CD1c-positive myeloid dendritic cell (primary cell): Measurements from ENCODE around the gene XPNPEP1.
"Not testable (repeated sequence)": the region's sequence is repeated elsewhere in the genome, so short reads cannot be mapped to it uniquely, and the experiment has no call there.

Experiments used
- DNase-seq: peaks from one replicate; pipeline ENCODE4 v3.0.0-alpha.2; 2016; ENCODE audit errors: extremely low spot score

XPNPEP1 gene

DNA sequence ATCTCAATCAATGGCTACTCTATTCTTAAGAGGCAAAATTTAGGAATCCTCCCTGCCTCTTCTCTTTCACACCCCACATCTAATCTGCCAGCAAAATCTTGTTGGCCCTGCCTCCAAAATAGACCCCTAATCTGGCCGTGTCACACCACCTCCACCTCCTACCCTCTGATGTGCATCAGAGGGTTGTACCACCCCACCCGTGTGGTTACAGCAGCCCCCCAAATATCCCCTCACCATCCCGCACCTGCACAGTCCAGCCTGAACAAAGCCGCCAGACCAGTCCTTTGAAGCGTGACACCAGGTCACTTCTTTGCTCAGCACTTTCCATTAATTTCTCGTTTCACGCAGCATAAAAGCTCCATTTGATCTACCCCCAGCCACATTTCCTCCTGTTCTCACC lies 776 bp upstream of the XPNPEP1 start:
- no peak for DNase-seq

- no peak for DNase-seq
Observed at GRCh38 chr10:109922358-109922975, 844 bp downstream of the XPNPEP1 start.

- no peak for DNase-seq
Observed at GRCh38 chr10:109920016-109920415, 3.3 kb downstream of the XPNPEP1 start.

DNA sequence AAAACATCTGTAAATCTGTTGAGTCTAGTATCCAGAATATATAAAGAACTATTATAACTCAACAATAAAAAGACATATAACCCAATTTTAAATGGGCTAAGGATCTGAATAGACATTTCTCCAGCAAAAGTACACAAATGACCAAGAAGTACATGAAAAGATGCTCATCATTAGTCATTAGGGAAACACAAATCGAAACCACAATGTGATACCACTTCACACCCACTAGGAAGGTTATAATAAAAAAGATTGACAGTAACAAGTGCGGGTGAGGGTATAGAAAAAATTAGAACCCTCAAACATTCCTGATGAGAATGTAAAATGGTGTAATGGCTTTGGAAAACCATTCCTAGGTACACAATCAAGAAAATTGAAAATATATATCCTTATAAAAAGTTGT lies 4.1 kb downstream of the XPNPEP1 start:
- no peak for DNase-seq

- not testable (repeated sequence) for DNase-seq
Observed at GRCh38 chr10:109918707-109919106, 4.6 kb downstream of the XPNPEP1 start.

DNA sequence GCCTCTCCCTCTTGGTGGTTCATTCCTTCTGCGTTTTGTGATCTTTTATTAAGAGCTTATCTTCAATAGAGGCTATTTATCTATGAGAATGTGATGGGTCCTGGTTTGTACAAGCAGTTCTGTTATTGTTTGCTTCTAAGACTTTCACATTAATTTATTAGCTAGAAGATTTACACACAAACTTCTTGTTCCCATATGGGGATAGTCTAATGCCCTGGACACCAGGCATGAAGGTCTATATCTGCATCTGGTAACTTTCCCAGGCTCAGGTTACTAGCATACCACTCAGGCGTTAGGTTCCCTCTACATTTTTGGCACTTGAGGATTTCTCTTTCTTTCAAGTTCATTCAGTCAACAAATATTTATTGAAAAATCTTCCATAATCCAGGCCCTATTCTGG lies 7.7 kb downstream of the XPNPEP1 start:
- no peak for DNase-seq

DNA sequence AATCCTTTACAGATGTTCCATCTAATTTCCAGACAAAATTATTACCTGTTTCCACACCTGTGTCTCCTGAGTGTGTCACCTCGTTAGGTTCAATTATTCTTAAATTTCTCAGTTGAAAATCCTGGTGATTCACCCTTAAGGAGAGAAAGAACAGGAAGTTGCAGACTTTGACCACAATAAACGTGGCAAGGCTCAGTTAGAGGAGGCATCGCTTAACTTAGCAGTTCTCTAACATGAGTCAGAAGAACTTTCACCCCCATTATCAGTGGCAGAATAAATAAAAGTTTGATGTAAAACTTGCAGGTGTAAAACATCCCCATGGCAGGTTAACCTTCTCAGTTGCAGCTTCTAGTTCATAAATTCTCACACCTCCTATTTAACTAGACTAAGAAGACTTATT lies 8.3 kb downstream of the XPNPEP1 start:
- DNase-seq = peak; percentile 73

DNA sequence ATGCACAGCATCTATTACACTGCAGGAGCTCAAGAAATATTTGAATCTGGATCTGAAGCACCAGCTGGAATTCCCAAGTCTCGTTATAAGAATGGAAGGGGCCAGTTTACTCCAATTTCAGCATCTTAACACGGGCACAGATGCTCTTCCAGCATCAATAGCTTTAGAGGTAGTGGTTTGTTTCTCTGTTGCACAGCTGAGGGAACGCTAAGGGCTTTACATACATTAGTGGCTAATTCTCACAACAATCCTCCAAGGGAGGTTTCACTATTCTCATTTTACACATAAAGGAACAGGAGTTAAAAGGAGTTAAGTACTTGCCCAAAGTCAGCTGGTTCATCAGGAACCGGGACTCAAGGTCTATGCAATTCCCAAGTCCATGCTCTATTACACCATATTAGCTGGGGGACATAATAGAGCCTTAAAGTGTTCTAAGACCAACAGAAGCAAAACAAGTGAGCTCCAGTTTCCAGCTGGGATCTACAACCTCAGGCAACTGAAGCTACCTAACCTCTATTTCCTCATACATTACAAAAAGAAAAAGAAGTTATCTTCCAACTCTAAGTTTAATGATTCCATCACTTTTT lies 9.9 kb downstream of the XPNPEP1 start:
- no peak for DNase-seq

GRCh38 chr10:109912335-109913281 lies 10.7 kb downstream of the XPNPEP1 start:
- peak; percentile 29 for DNase-seq

- DNase-seq = no peak
Observed at GRCh38 chr10:109911903-109912302, 11.4 kb downstream of the XPNPEP1 start.

DNA sequence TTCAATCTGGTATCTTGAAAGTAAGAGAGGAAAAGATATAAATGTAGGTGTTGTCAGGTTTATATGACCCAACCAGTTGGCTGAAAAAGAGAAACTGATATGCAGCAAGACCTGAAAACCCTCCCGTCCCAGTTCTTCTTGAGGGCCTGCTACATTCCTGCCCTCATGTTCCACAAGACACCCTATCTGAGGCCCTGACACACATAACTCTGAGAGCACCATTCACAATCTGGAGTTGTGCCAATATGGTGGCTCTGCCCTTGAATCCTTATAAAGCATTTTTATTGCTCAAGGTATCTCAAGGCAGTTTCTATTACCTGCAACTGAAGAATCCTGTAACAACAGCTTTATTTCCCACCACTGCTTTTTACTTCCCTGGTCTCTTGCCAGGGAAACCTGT lies 17.0 kb downstream of the XPNPEP1 start:
- no peak for DNase-seq

- DNase-seq = no peak
Observed at GRCh38 chr10:109904397-109904796, 18.9 kb downstream of the XPNPEP1 start.

GRCh38 chr10:109902992-109903947 lies 20.0 kb downstream of the XPNPEP1 start:
- no peak for DNase-seq

- DNase-seq = peak; percentile 31
Observed at GRCh38 chr10:109899356-109900331, 23.7 kb downstream of the XPNPEP1 start.

- DNase-seq = no peak
Observed at GRCh38 chr10:109898666-109899355, 24.5 kb downstream of the XPNPEP1 start.

DNA sequence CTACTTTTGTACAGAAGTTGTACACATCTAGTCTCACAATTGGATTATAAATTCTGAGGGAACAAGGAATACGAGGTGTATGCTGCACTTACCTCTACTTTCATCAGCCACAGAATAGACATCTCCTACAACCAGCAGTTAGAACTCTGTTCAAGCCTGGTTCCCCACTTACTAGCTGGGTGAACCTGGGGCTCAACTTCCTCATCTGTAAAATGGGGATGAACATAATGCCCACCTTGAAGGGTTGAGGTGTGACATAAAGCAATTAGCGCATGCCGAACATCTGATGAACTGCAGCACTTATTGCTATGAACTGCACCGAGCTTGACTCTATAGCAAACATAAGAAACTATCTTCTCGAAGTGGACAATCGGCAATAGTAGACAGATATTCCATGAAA lies 25.3 kb downstream of the XPNPEP1 start:
- DNase-seq = no peak

GRCh38 chr10:109895848-109896247 lies 27.5 kb downstream of the XPNPEP1 start:
- no peak for DNase-seq

GRCh38 chr10:109895095-109895818 lies 28.1 kb downstream of the XPNPEP1 start:
- no peak for DNase-seq

DNA sequence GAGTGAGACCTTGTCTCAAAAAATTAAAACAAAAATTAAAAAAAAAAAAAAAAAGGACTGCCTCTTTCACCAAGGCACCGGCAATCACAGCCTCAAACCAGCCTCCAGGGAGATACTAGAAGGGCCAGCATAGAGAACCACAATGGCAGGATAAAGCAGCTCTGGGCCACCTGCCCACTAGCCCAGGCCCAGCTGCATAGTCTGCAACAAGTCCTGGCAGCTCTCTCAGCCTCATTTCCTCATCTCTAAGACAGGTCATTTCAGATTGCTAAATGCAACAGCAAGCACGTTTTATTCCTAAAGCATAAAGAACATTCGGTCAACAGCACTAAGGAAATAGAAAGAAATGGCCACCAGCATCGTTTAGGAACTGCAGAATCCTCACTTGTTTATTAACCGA lies 28.8 kb downstream of the XPNPEP1 start:
- no peak for DNase-seq
